OCI-LY7 (cell line): ENCODE measurements around the gene BMPER. TPM values are rescaled to one million over a fixed set of nuclear protein-coding genes. Genes with fewer than 3 reads are reported as not detected.

Experiments
- BruUV-seq: library from RNA; stranded (reverse); fragments of 400-500 nt; replicated peaks from 2 replicates; lab custom pipeline; 2021; lab: Mats Ljungman, UMichigan
- CTCF ChIA-PET: fragments of 300-600 bp; sonication (Branson Sonifier 250); formaldehyde crosslinking; loops from one replicate; lab custom pipeline; 2022; ENCODE audit warnings: antibody characterized with exemption; ENCODE audit not compliant: unreplicated experiment; lab: Charles Lee
- POLR2A ChIA-PET: fragments of 300-600 bp; sonication (Branson Sonifier 250); formaldehyde crosslinking; loops from one replicate; lab custom pipeline; 2022; ENCODE audit warnings: antibody characterized with exemption; lab: Charles Lee
- DNase-seq: peaks from one replicate; pipeline ENCODE4 v3.0.0-alpha.2; 2015; ENCODE audit warnings: low spot score
- H2AFZ ChIP-seq: fragments of 200-600 bp; sonication (generic), shearing (Covaris generic); 2 replicates; pipeline ENCODE4 v1.6.1; 2014; ENCODE audit warnings: mild to moderate bottlenecking, antibody characterized with exemption, low read length, moderate library complexity
- H3K27ac ChIP-seq: fragments of 200-600 bp; sonication (generic); 2 replicates; pipeline ENCODE4 v1.5.1; 2014; ENCODE audit warnings: mixed run types, low read depth, mild to moderate bottlenecking, moderate library complexity, low read length, inconsistent platforms; ENCODE audit not compliant: poor library complexity, severe bottlenecking
- H3K36me3 ChIP-seq: fragments of 200-600 bp; sonication (generic); 2 replicates; pipeline ENCODE4 v1.6.1; 2014; ENCODE audit warnings: mild to moderate bottlenecking, antibody characterized with exemption, low read length, moderate library complexity, mixed read lengths; ENCODE audit not compliant: insufficient read depth
- H3K4me1 ChIP-seq: fragments of 200-600 bp; sonication (generic); 2 replicates; pipeline ENCODE4 v1.5.1; 2014; ENCODE audit warnings: mild to moderate bottlenecking, low read length; ENCODE audit not compliant: insufficient read depth, poor library complexity, severe bottlenecking
- H3K4me2 ChIP-seq: fragments of 200-600 bp; sonication (generic); 2 replicates; pipeline ENCODE4 v1.6.1; 2014; ENCODE audit warnings: mild to moderate bottlenecking, low read length
- H3K4me3 ChIP-seq: fragments of 200-600 bp; sonication (generic); 2 replicates; pipeline ENCODE4 v1.5.1; 2014; ENCODE audit warnings: mild to moderate bottlenecking, low read depth, low read length; ENCODE audit not compliant: poor library complexity, severe bottlenecking
- H3K79me2 ChIP-seq: fragments of 200-600 bp; sonication (generic); 2 replicates; pipeline ENCODE4 v1.6.1; 2016; ENCODE audit warnings: low read depth, mild to moderate bottlenecking, low read length, moderate library complexity, mixed read lengths; ENCODE audit not compliant: insufficient read depth
- H3K9me2 ChIP-seq: fragments of 200-600 bp; sonication (generic); 2 replicates; pipeline ENCODE4 v1.6.1; 2016; ENCODE audit warnings: mild to moderate bottlenecking, low read length, mixed read lengths; ENCODE audit not compliant: insufficient read depth
- H3K9me3 ChIP-seq: fragments of 200-600 bp; sonication (generic); 2 replicates; pipeline ENCODE4 v1.6.1; 2014; ENCODE audit warnings: mild to moderate bottlenecking, mixed run types, low read length, mixed read lengths
- H4K20me1 ChIP-seq: fragments of 200-600 bp; sonication (generic); 2 replicates; pipeline ENCODE4 v1.6.1; 2014; ENCODE audit warnings: mild to moderate bottlenecking, antibody characterized with exemption, low read length, moderate library complexity, mixed read lengths; ENCODE audit not compliant: insufficient read depth
- CTCF ChIP-seq: fragments of 200-600 bp; sonication (generic); conservative IDR thresholded peaks from 2 replicates; pipeline ENCODE4 v1.5.1; 2014; ENCODE audit warnings: mild to moderate bottlenecking, antibody characterized with exemption, low read length, moderate library complexity, mixed read lengths
- EZH2phosphoT487 ChIP-seq: fragments of 200-600 bp; sonication (generic); IDR thresholded peaks from 2 replicates; pipeline ENCODE4 v1.6.1; 2018; ENCODE audit warnings: low read depth, borderline replicate concordance, mild to moderate bottlenecking, mixed run types, antibody characterized with exemption, low read length, moderate library complexity, mixed read lengths
- intact Hi-C: fragments of 100-400 bp; cut with micrococcal nuclease; formaldehyde crosslinking; loops from one replicate; pipeline ENCODE4 v1.10.0; 2022; ENCODE audit not compliant: unreplicated experiment
- total RNA-seq, 2 experiments: library from RNA; depleted of rRNA in 1 of 2; stranded (reverse); fragments of >200 nt in 1 of 2; shearing (Covaris generic) in 1 of 2; gene quantifications; 2 replicates each; pipeline ENCODE4 v1.2.3, GENCODE V29; 2014 to 2022

Gene BMPER
- total RNA-seq, 2 experiments from 2014 or later = not detected

- Histone ChIP-seq H3K36me3 (no peaks in the 10 kb centered on the region), H3K4me1 (no peaks in the 10 kb centered on the region), H2AFZ (no peak overlapping the region), H4K20me1 (no peaks in the 10 kb centered on the region), H3K9me3 (no peaks in the 10 kb centered on the region), H3K4me3 (no peak overlapping the region), H3K79me2 (no peaks in the 10 kb centered on the region), H3K9me2 (no peaks in the 10 kb centered on the region), H3K27ac (no peak overlapping the region), H3K4me2 (no peak overlapping the region)
- POLR2A ChIA-PET = no interaction called here
- intact Hi-C loops = no loop called here
- no peak for DNase-seq
- CTCF ChIA-PET = no interaction called here
- no TSS peak for BruUV-seq
- TF ChIP-seq EZH2phosphoT487 = no peak
- no peak for TF ChIP-seq CTCF
These were observed 199.7 kb downstream of the BMPER start for GRCh38 chr7:34104992-34105391.

- Histone ChIP-seq H4K20me1 (no peaks in the 10 kb centered on the region), H3K36me3 (no peaks in the 10 kb centered on the region), H3K27ac (no peak overlapping the region), H3K4me2 (no peak overlapping the region), H3K9me2 (no peaks in the 10 kb centered on the region), H2AFZ (no peak overlapping the region), H3K79me2 (no peaks in the 10 kb centered on the region), H3K4me1 (no peaks in the 10 kb centered on the region), H3K9me3 (no peaks in the 10 kb centered on the region), H3K4me3 (no peak overlapping the region)
- intact Hi-C loops = no loop called here
- POLR2A ChIA-PET = no interaction called here
- TF ChIP-seq CTCF = no peak
- no peak for TF ChIP-seq EZH2phosphoT487
- CTCF ChIA-PET = no interaction called here
- DNase-seq = no peak
- no TSS peak for BruUV-seq
These were observed 201.9 kb downstream of the BMPER start for GRCh38 chr7:34107276-34107675.

DNA sequence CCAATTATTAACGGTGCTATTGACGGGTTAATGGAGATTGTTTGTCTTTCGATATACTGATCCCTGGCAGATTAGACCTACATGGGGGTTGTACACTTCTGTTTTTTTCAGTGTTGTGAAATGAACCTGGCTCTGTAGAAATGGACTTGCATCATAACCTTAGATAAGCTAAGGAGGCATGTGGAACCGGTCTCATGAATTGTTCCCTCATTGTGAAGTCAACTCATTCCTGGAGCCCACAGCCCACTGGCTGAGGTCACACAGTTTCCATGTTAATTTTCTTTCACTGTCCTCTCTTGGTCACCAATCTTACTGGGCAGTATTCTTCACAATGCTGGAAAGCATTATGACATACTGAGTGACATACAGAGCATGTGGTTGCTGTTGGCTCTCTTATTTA is 202.8 kb downstream of the BMPER start:
- H3K9me2 ChIP-seq = no peaks in the 10 kb centered on the region
- TF ChIP-seq EZH2phosphoT487 = no peak
- no peak for TF ChIP-seq CTCF
- no TSS peak for BruUV-seq
- no peak overlapping the region for H3K4me3 ChIP-seq
- no peaks in the 10 kb centered on the region for H4K20me1 ChIP-seq
- H3K9me3 ChIP-seq = no peaks in the 10 kb centered on the region
- H3K27ac ChIP-seq = no peak overlapping the region
- intact Hi-C loops = no loop called here
- no peak overlapping the region for H2AFZ ChIP-seq
- no peak overlapping the region for H3K4me2 ChIP-seq
- H3K36me3 ChIP-seq = no peaks in the 10 kb centered on the region
- CTCF ChIA-PET = no interaction called here
- POLR2A ChIA-PET = no interaction called here
- no peak for DNase-seq
- H3K4me1 ChIP-seq = no peaks in the 10 kb centered on the region
- no peaks in the 10 kb centered on the region for H3K79me2 ChIP-seq
